ENCODE measurements around the gene LGI4.

LGI4 gene

GRCh38 chr19:35177377-35178274, 42.8 kb upstream of the LGI4 start:
- peaks cover 35% of the 10 kb centered on the region for H3K4me1 Mint-ChIP-seq
- H3K9me3 Mint-ChIP-seq: peaks cover 33% of the 10 kb centered on the region
- TF ChIP-seq CTCF (IDR thresholded peaks at IDR 0.05): no peak
- H3K27me3 Mint-ChIP-seq (ENCODE audit: low read depth, poor library complexity): peaks cover 6% of the 10 kb centered on the region
- no peak for DNase-seq
- H3K4me3 Mint-ChIP-seq: no peak overlapping the region
- peaks cover 3% of the 10 kb centered on the region for H3K36me3 Mint-ChIP-seq (ENCODE audit: low read depth)
- H3K27ac Mint-ChIP-seq: no peak overlapping the region

- Mint-ChIP-seq H3K4me1 (peaks cover 35% of the 10 kb centered on the region), H3K27me3 (ENCODE audit: low read depth, poor library complexity) (peaks cover 6% of the 10 kb centered on the region), H3K4me3 (no peak overlapping the region), H3K27ac (peak overlapping the region; percentile 15), H3K9me3 (peaks cover 33% of the 10 kb centered on the region), H3K36me3 (ENCODE audit: low read depth) (peaks cover 12% of the 10 kb centered on the region)
- TF ChIP-seq CTCF (IDR thresholded peaks at IDR 0.05): no peak
- DNase-seq: no peak
These were observed 41.3 kb upstream of the LGI4 start for GRCh38 chr19:35176181-35176570.

- Mint-ChIP-seq H3K36me3 (ENCODE audit: low read depth) (peaks cover 12% of the 10 kb centered on the region), H3K27me3 (ENCODE audit: low read depth, poor library complexity) (peaks cover 6% of the 10 kb centered on the region), H3K4me1 (peaks cover 26% of the 10 kb centered on the region), H3K9me3 (peaks cover 33% of the 10 kb centered on the region), H3K27ac (no peak overlapping the region), H3K4me3 (no peak overlapping the region)
- no peak for DNase-seq
- no peak for TF ChIP-seq CTCF (IDR thresholded peaks at IDR 0.05)
These were observed 39.4 kb upstream of the LGI4 start for GRCh38 chr19:35174226-35174625.

GRCh38 chr19:35171730-35172129, 36.9 kb upstream of the LGI4 start:
- Mint-ChIP-seq H3K27me3 (ENCODE audit: low read depth, poor library complexity) (no peaks in the 10 kb centered on the region), H3K36me3 (ENCODE audit: low read depth) (peaks cover 17% of the 10 kb centered on the region), H3K27ac (no peak overlapping the region), H3K4me3 (no peak overlapping the region), H3K4me1 (peaks cover 19% of the 10 kb centered on the region), H3K9me3 (peaks cover 17% of the 10 kb centered on the region)
- no peak for DNase-seq
- TF ChIP-seq CTCF (IDR thresholded peaks at IDR 0.05): no peak

- Mint-ChIP-seq H3K27me3 (ENCODE audit: low read depth, poor library complexity) (peaks cover 4% of the 10 kb centered on the region), H3K9me3 (peaks cover 28% of the 10 kb centered on the region), H3K4me3 (no peak overlapping the region), H3K27ac (no peak overlapping the region), H3K4me1 (peaks cover 8% of the 10 kb centered on the region), H3K36me3 (ENCODE audit: low read depth) (peaks cover 29% of the 10 kb centered on the region)
- DNase-seq: no peak
- no peak for TF ChIP-seq CTCF (IDR thresholded peaks at IDR 0.05)
These were observed 35.7 kb upstream of the LGI4 start for GRCh38 chr19:35170359-35171061.

Data from nephron progenitor cell (in vitro differentiated cells).